Measurements from ENCODE around the gene SLC49A3.

DNA sequence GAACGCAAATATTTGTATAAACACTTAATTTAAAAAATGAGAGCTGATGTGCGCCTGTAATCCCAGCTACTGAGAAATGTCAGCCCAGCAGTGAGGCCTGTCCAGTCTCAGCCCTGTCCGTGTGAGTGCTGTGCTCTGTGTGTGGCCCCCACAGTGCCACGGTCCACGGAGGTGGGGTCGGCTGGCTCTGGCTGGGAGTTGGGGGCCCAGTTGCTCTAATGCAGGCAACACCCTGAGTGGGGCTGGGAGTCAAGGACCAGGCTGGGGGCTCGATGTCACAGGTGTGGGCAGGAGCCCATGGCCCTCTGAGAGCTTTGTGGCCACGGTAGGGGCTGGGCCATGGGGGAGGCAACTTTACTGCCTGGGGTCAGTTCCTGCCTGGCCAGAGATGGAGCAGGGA lies 29.5 kb upstream of the SLC49A3 start:
- TF ChIP-seq, protein P1, sequence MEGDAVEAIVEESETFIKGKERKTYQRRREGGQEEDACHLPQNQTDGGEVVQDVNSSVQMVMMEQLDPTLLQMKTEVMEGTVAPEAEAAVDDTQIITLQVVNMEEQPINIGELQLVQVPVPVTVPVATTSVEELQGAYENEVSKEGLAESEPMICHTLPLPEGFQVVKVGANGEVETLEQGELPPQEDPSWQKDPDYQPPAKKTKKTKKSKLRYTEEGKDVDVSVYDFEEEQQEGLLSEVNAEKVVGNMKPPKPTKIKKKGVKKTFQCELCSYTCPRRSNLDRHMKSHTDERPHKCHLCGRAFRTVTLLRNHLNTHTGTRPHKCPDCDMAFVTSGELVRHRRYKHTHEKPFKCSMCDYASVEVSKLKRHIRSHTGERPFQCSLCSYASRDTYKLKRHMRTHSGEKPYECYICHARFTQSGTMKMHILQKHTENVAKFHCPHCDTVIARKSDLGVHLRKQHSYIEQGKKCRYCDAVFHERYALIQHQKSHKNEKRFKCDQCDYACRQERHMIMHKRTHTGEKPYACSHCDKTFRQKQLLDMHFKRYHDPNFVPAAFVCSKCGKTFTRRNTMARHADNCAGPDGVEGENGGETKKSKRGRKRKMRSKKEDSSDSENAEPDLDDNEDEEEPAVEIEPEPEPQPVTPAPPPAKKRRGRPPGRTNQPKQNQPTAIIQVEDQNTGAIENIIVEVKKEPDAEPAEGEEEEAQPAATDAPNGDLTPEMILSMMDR (IDR thresholded peaks at IDR 0.05 in 2 of 3, conservative IDR thresholded peaks at IDR 0.05 in 1 of 3; ENCODE audit: control insufficient read depth in 2 of 3, extremely low read depth in 1 of 3, insufficient read depth in 1 of 3, low read depth in 3 of 3, low read length in 3 of 3), result no peak
- TF ChIP-seq POLR2A (IDR thresholded peaks at IDR 0.05; ENCODE audit: low read depth, low read length), result no peak
- no peak for TF ChIP-seq E2F4 (IDR thresholded peaks at IDR 0.05; ENCODE audit: low read depth, low read length)
- no peak for TF ChIP-seq EZH2 (IDR thresholded peaks at IDR 0.05; ENCODE audit: borderline replicate concordance, control insufficient read depth, low read depth, low read length)
- TF ChIP-seq GATAD2B (conservative IDR thresholded peaks at IDR 0.05; ENCODE audit: low read depth), result no peak
- no peak for TF ChIP-seq BCL11A (IDR thresholded peaks at IDR 0.05; ENCODE audit: low read depth, low read length)
- no peak for TF ChIP-seq TAF1 (IDR thresholded peaks at IDR 0.05; ENCODE audit: borderline replicate concordance, low read depth, low read length)
- no peak for TF ChIP-seq ZNF274 (IDR thresholded peaks at IDR 0.05; ENCODE audit: insufficient read depth, insufficient read length)
- TF ChIP-seq, protein P2, sequence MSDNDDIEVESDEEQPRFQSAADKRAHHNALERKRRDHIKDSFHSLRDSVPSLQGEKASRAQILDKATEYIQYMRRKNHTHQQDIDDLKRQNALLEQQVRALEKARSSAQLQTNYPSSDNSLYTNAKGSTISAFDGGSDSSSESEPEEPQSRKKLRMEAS (IDR thresholded peaks at IDR 0.05; ENCODE audit: low read depth, low read length), result no peak
- TF ChIP-seq ZSCAN29 (IDR thresholded peaks at IDR 0.05), result no peak

Measured in GM12878 (cell line).